Stomach (tissue), 4 donors: ENCODE results near the gene COL5A1.

Source experiments
- CTCF ChIP-seq, 7 experiments: fragments of 450-650 bp in 4 of 7; fragments of 200-600 bp in 3 of 7; sonication (generic) in 3 of 7; IDR thresholded peaks; one replicate each; pipeline ENCODE4 v1.5.1; 2016 to 2019; ENCODE audit warnings: antibody characterized with exemption in 7 of 7, control low read depth in 2 of 7, mild to moderate bottlenecking in 1 of 7
- EP300 ChIP-seq: sonication (generic); formaldehyde crosslinking; IDR thresholded peaks from one replicate; pipeline ENCODE4 v1.6.1; 2017; ENCODE audit warnings: antibody characterized with exemption
- POLR2A ChIP-seq, 4 donors: fragments of 450-650 bp; IDR thresholded peaks; one replicate each; pipeline ENCODE4 v1.6.1; 2016; ENCODE audit warnings: antibody characterized with exemption in 4 of 4, control low read depth in 2 of 4, mild to moderate bottlenecking in 1 of 4, moderate library complexity in 1 of 4
- POLR2AphosphoS5 ChIP-seq, 3 donors: sonication (generic); formaldehyde crosslinking; IDR thresholded peaks; one replicate each; pipeline ENCODE4 v1.6.1; 2016; ENCODE audit warnings: antibody characterized with exemption in 3 of 3

GRCh38 chr9:134604834-134605233, 36.8 kb upstream of the COL5A1 start:
- TF ChIP-seq CTCF (IDR thresholded peaks at IDR 0.05): no peak
- no peak for TF ChIP-seq POLR2A (IDR thresholded peaks at IDR 0.05)
- TF ChIP-seq POLR2AphosphoS5 (IDR thresholded peaks at IDR 0.05): no peak
- TF ChIP-seq EP300: no peak
